MM.1S (cell line): Measurements from ENCODE around the gene VLDLR.

Experiments
- DNase-seq: peaks from one replicate; pipeline ENCODE4 v3.0.0-alpha.2; 2015
- H2AFZ ChIP-seq: fragments of 300-600 bp; sonication (generic); 2 replicates; pipeline ENCODE4 v1.6.0; 2016; ENCODE audit warnings: antibody characterized with exemption, low read length
- H3F3A ChIP-seq: fragments of 300-600 bp; sonication (generic); 2 replicates; pipeline ENCODE4 v1.6.1; 2016; ENCODE audit warnings: mild to moderate bottlenecking, antibody characterized with exemption, low read length, moderate library complexity, mixed read lengths; ENCODE audit not compliant: insufficient read depth
- H3K27ac ChIP-seq: fragments of 300-600 bp; sonication (generic); 2 replicates; pipeline ENCODE4 v1.5.1; 2016; ENCODE audit warnings: mild to moderate bottlenecking, low read length
- H3K27me3 ChIP-seq: fragments of 300-600 bp; sonication (generic); replicated peaks from 2 replicates; pipeline ENCODE4 v1.6.0; 2016; ENCODE audit warnings: low read length; ENCODE audit not compliant: insufficient read depth
- H3K36me3 ChIP-seq: fragments of 300-600 bp; sonication (generic); replicated peaks from 2 replicates; pipeline ENCODE4 v1.6.1; 2016; ENCODE audit warnings: mild to moderate bottlenecking, low read length, mixed read lengths; ENCODE audit not compliant: insufficient read depth
- H3K4me1 ChIP-seq: fragments of 300-600 bp; sonication (generic); 2 replicates; pipeline ENCODE4 v1.6.1; 2016; ENCODE audit warnings: low read length, mixed read lengths
- H3K4me2 ChIP-seq: fragments of 300-600 bp; sonication (generic); 2 replicates; pipeline ENCODE4 v1.6.0; 2016; ENCODE audit warnings: low read depth, low read length
- H3K4me3 ChIP-seq: fragments of 300-600 bp; sonication (generic); 2 replicates; pipeline ENCODE4 v1.5.1; 2016; ENCODE audit warnings: low read length, mixed read lengths
- H3K79me2 ChIP-seq: fragments of 300-600 bp; sonication (generic); 2 replicates; pipeline ENCODE4 v1.6.1; 2016; ENCODE audit warnings: mixed run types, low read length, mixed read lengths
- H3K9ac ChIP-seq: fragments of 300-600 bp; sonication (generic); 2 replicates; pipeline ENCODE4 v1.6.1; 2016; ENCODE audit warnings: low read length, mixed read lengths
- H3K9me2 ChIP-seq: fragments of 300-600 bp; sonication (generic); replicated peaks from 2 replicates; pipeline ENCODE4 v1.6.1; 2016; ENCODE audit warnings: mild to moderate bottlenecking, low read length, mixed read lengths; ENCODE audit not compliant: insufficient read depth
- H3K9me3 ChIP-seq: fragments of 300-600 bp; sonication (generic); replicated peaks from 2 replicates; pipeline ENCODE4 v1.6.1; 2016; ENCODE audit warnings: mild to moderate bottlenecking, low read length, mixed read lengths; ENCODE audit not compliant: insufficient read depth
- H4K20me1 ChIP-seq: fragments of 300-600 bp; sonication (generic); 2 replicates; pipeline ENCODE4 v1.6.1; 2016; ENCODE audit warnings: mild to moderate bottlenecking, low read length, moderate library complexity, mixed read lengths; ENCODE audit not compliant: insufficient read depth
- EZH2 ChIP-seq: fragments of 300-600 bp; sonication (generic); optimal IDR thresholded peaks from 2 replicates; pipeline ENCODE3; 2017; ENCODE audit warnings: low read depth, mild to moderate bottlenecking, antibody characterized with exemption, low read length, mixed read lengths
- EZH2phosphoT487 ChIP-seq: fragments of 300-600 bp; sonication (generic); IDR thresholded peaks from 2 replicates; pipeline ENCODE4 v1.6.1; 2018; ENCODE audit warnings: antibody characterized with exemption, low read length
- TF ChIP-seq, protein P1 (sequence below): fragments of 300-600 bp; sonication (generic); IDR thresholded peaks from 2 replicates; pipeline ENCODE4 v1.5.1; 2016; ENCODE audit warnings: antibody characterized with exemption, low read length, mixed read lengths

The VLDLR gene

DNA sequence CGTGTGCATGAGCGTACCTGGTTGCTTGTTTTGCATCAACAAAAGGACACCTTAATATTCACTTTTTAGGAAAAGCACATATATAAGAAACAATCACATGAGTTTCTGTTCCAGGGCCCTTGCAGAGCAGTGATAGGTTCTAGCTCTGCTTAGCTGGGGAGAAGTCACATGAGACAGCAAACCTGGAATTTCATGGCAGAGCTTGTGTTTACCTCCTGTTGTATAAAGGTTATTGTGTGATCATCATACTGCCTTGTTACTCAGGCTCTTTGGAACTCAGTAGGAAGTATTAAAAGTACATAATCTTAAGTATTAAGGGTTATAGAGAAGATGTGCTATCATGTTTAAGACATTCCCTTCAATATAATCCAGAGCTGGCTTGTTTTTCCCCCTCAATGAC lies 18.0 kb upstream of the VLDLR start:
- Histone ChIP-seq H4K20me1 (no peaks in the 10 kb centered on the region), H3K27me3 (no peaks in the 10 kb centered on the region), H3K9me3 (no peaks in the 10 kb centered on the region), H3K79me2 (no peaks in the 10 kb centered on the region), H3K36me3 (no peaks in the 10 kb centered on the region), H3K4me2 (no peak overlapping the region), H3K9me2 (no peaks in the 10 kb centered on the region), H3F3A (no peaks in the 10 kb centered on the region), H2AFZ (no peak overlapping the region), H3K4me1 (no peaks in the 10 kb centered on the region), H3K9ac (no peak overlapping the region), H3K4me3 (no peak overlapping the region), H3K27ac (no peak overlapping the region)
- TF ChIP-seq, protein P1, sequence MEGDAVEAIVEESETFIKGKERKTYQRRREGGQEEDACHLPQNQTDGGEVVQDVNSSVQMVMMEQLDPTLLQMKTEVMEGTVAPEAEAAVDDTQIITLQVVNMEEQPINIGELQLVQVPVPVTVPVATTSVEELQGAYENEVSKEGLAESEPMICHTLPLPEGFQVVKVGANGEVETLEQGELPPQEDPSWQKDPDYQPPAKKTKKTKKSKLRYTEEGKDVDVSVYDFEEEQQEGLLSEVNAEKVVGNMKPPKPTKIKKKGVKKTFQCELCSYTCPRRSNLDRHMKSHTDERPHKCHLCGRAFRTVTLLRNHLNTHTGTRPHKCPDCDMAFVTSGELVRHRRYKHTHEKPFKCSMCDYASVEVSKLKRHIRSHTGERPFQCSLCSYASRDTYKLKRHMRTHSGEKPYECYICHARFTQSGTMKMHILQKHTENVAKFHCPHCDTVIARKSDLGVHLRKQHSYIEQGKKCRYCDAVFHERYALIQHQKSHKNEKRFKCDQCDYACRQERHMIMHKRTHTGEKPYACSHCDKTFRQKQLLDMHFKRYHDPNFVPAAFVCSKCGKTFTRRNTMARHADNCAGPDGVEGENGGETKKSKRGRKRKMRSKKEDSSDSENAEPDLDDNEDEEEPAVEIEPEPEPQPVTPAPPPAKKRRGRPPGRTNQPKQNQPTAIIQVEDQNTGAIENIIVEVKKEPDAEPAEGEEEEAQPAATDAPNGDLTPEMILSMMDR: no peak
- TF ChIP-seq EZH2 (no peak), EZH2phosphoT487 (no peak)
- DNase-seq: no peak

DNA sequence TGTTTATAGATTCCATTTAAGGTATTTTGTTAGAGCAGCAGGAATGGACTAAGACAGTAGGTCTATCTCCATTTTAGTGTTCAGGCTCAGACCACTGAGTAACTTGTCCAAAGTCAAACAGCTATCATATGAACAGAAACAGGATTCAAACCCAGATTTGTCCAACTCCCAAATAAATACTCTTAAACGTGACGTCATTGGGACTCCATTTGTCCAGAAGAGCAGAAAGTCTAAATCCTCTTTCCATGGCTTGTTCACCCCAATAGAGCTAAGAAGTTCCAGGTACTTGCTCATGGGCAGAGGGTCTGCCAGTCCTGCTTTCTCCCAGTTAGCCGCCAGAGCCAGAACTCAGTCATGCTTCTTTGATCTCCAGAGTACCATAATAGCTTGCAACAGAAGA lies 16.3 kb upstream of the VLDLR start:
- Histone ChIP-seq H4K20me1 (no peaks in the 10 kb centered on the region), H3K9me3 (no peaks in the 10 kb centered on the region), H3K9me2 (no peaks in the 10 kb centered on the region), H3K4me3 (no peak overlapping the region), H3K4me2 (no peak overlapping the region), H3K27me3 (no peaks in the 10 kb centered on the region), H3F3A (no peaks in the 10 kb centered on the region), H3K27ac (no peak overlapping the region), H2AFZ (no peak overlapping the region), H3K36me3 (no peaks in the 10 kb centered on the region), H3K4me1 (no peaks in the 10 kb centered on the region), H3K9ac (no peak overlapping the region), H3K79me2 (no peaks in the 10 kb centered on the region)
- DNase-seq: no peak
- TF ChIP-seq, protein P1: no peak
- TF ChIP-seq EZH2 (no peak), EZH2phosphoT487 (no peak)

DNA sequence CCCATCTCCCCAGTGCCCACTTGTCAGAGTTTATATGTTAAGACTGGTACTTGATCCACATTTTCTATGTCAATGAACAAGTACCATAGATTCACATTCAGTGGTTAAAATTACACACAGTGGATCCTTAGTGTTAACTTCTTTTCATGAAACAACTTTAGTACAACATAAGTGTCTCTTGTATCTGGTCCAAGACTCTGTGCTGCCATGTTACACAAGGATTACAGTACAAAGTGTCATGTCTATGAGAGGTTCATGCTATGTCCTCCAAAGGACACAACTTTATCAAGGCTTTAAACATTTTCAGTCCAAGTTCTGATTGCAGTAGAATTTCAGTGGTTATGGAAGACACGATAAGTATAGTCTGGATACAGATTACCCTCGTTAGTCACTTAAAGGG lies 13.3 kb upstream of the VLDLR start:
- H3K9me2 ChIP-seq: no peaks in the 10 kb centered on the region
- TF ChIP-seq EZH2phosphoT487: no peak
- no peak for TF ChIP-seq EZH2
- TF ChIP-seq, protein P1: no peak
- no peaks in the 10 kb centered on the region for H4K20me1 ChIP-seq
- H3K9me3 ChIP-seq: no peaks in the 10 kb centered on the region
- H3K36me3 ChIP-seq: no peaks in the 10 kb centered on the region
- no peak for DNase-seq
- H3K79me2 ChIP-seq: no peaks in the 10 kb centered on the region
- no peaks in the 10 kb centered on the region for H3K27me3 ChIP-seq
- H3K4me3 ChIP-seq: no peak overlapping the region
- H3K9ac ChIP-seq: no peak overlapping the region
- no peak overlapping the region for H3K27ac ChIP-seq
- no peaks in the 10 kb centered on the region for H3K4me1 ChIP-seq
- no peak overlapping the region for H3K4me2 ChIP-seq
- H3F3A ChIP-seq: no peaks in the 10 kb centered on the region
- no peak overlapping the region for H2AFZ ChIP-seq
